Chondrocyte (in vitro differentiated cells): ENCODE results near the gene GLIPR1L1. TPM values are rescaled to one million over a fixed set of nuclear protein-coding genes. Genes with fewer than 3 reads are reported as not detected.
A peak's percentile ranks its signal among the peaks of the same experiment; 100 is the strongest.

Experiments used
- DNase-seq: peaks from one replicate; pipeline ENCODE4 v3.0.0; 2021; ENCODE audit warnings: mixed read lengths, low spot score
- H3K27ac Mint-ChIP-seq: one replicate; pipeline ENCODE4 v1.8.0; 2021; ENCODE audit warnings: mild to moderate bottlenecking, moderate library complexity, mixed read lengths; ENCODE audit not compliant: unreplicated experiment
- H3K27me3 Mint-ChIP-seq: 2 replicates; pipeline ENCODE4 v1.8.0; 2021; ENCODE audit warnings: low read depth, mixed read lengths
- H3K36me3 Mint-ChIP-seq: 2 replicates; pipeline ENCODE4 v1.8.0; 2021; ENCODE audit warnings: low read depth, mixed read lengths
- H3K4me1 Mint-ChIP-seq: 2 replicates; pipeline ENCODE4 v1.8.0; 2021; ENCODE audit warnings: low read depth, mild to moderate bottlenecking, mixed read lengths
- H3K4me3 Mint-ChIP-seq: one replicate; pipeline ENCODE4 v1.8.0; 2021; ENCODE audit warnings: mild to moderate bottlenecking, moderate library complexity, mixed read lengths; ENCODE audit not compliant: unreplicated experiment
- H3K9me3 Mint-ChIP-seq: 2 replicates; pipeline ENCODE4 v1.8.0; 2021; ENCODE audit warnings: low read depth, mixed read lengths
- CTCF ChIP-seq: fragments of 200-600 bp; sonication (generic); IDR thresholded peaks from 2 replicates; pipeline ENCODE4 v1.5.0; 2021; ENCODE audit warnings: antibody characterized with exemption, mild to moderate bottlenecking, moderate library complexity
- long read RNA-seq: library from polyadenylated mRNA; stranded (forward); transcript quantifications from one replicate; pipeline ENCODE4 v2.0.0, GENCODE V29; 2021
- total RNA-seq: library from RNA; stranded (reverse); gene quantifications from 3 replicates; pipeline ENCODE4 v1.2.1, GENCODE V29; 2021

GLIPR1L1 gene
- total RNA-seq: not detected in 3 replicates
- long read RNA-seq: 0 reads

GRCh38 chr12:75334384-75335030 lies at the start of gene GLIPR1L1:
Gene GLIPR1L1, plus strand, starts transcription at chr12:75334670. Its CDS starts 59 bp downstream, at chr12:75334729.
- Mint-ChIP-seq H3K4me3 (peak within 1 kb of the TSS; percentile 80), H3K27ac (peak within 1 kb of the TSS; percentile 76), H3K4me1 (peaks cover 20% of the 10 kb centered on the region), H3K36me3 (no peaks in the 10 kb centered on the region), H3K9me3 (no peaks in the 10 kb centered on the region), H3K27me3 (no peaks in the 10 kb centered on the region)
- DNase-seq: peak; percentile 73
- TF ChIP-seq CTCF: peak; percentile 96

GRCh38 chr12:75288860-75289259 lies 45.6 kb upstream of the GLIPR1L1 start:
- DNase-seq: no peak
- no peak for TF ChIP-seq CTCF
- no peak overlapping the region for H3K4me3 Mint-ChIP-seq
- H3K4me1 Mint-ChIP-seq: no peaks in the 10 kb centered on the region
- H3K27ac Mint-ChIP-seq: no peak overlapping the region
- no peaks in the 10 kb centered on the region for H3K36me3 Mint-ChIP-seq
- H3K27me3 Mint-ChIP-seq: no peaks in the 10 kb centered on the region
- H3K9me3 Mint-ChIP-seq: no peaks in the 10 kb centered on the region

- Mint-ChIP-seq H3K9me3 (no peaks in the 10 kb centered on the region), H3K4me1 (no peaks in the 10 kb centered on the region), H3K27me3 (no peaks in the 10 kb centered on the region), H3K4me3 (no peak overlapping the region), H3K27ac (no peak overlapping the region), H3K36me3 (no peaks in the 10 kb centered on the region)
- no peak for DNase-seq
- TF ChIP-seq CTCF: peak; percentile 84
Observed at GRCh38 chr12:75289753-75290152, 44.7 kb upstream of the GLIPR1L1 start.

- Mint-ChIP-seq H3K9me3 (peaks cover 4% of the 10 kb centered on the region), H3K27me3 (no peaks in the 10 kb centered on the region), H3K4me1 (no peaks in the 10 kb centered on the region), H3K4me3 (no peak overlapping the region), H3K36me3 (peaks cover 3% of the 10 kb centered on the region), H3K27ac (no peak overlapping the region)
- TF ChIP-seq CTCF: no peak
- no peak for DNase-seq
Observed at GRCh38 chr12:75291014-75291413, 43.5 kb upstream of the GLIPR1L1 start.

GRCh38 chr12:75294336-75294735 lies 40.1 kb upstream of the GLIPR1L1 start:
- peaks cover 4% of the 10 kb centered on the region for H3K9me3 Mint-ChIP-seq
- DNase-seq: no peak
- H3K4me3 Mint-ChIP-seq: no peak overlapping the region
- no peak overlapping the region for H3K27ac Mint-ChIP-seq
- no peaks in the 10 kb centered on the region for H3K4me1 Mint-ChIP-seq
- no peaks in the 10 kb centered on the region for H3K27me3 Mint-ChIP-seq
- no peak for TF ChIP-seq CTCF
- peaks cover 3% of the 10 kb centered on the region for H3K36me3 Mint-ChIP-seq
